Activated T-cell treated with anti-CD3 and anti-CD28 coated beads, Interleukin-2, amount 50 U/mL, for 72 hours (primary cell): Measurements from ENCODE around the gene PHF13. TPM values are rescaled to one million over a fixed set of nuclear protein-coding genes. Genes with fewer than 3 reads are reported as not detected.

Source experiments
- ATAC-seq, 2 donors: fragments of 150-1000 bp; cut with Tn5 transposase; replicated peaks in 1 of 2; 2 replicates each; pipeline ENCODE4 v1.10.0; 2021; ENCODE audit warnings: moderate library complexity in 2 of 2, mild to moderate bottlenecking in 1 of 2
- DNase-seq, 2 donors: peaks; one replicate each; pipeline ENCODE4 v3.0.0; 2021 to 2022; ENCODE audit warnings: mixed read lengths in 1 of 2
- H3K27ac Mint-ChIP-seq: one replicate; pipeline ENCODE4 v1.8.0; 2022; ENCODE audit warnings: mild to moderate bottlenecking, moderate library complexity, mixed read lengths
- H3K27me3 Mint-ChIP-seq: one replicate; pipeline ENCODE4 v1.8.0; 2022; ENCODE audit warnings: low read depth, mixed read lengths
- H3K36me3 Mint-ChIP-seq, 2 donors: one replicate each; pipeline ENCODE4 v1.8.0; 2022; ENCODE audit warnings: mixed read lengths in 2 of 2, mild to moderate bottlenecking in 1 of 2; ENCODE audit not compliant: insufficient read depth in 2 of 2
- H3K4me1 Mint-ChIP-seq: one replicate; pipeline ENCODE4 v1.8.0; 2022; ENCODE audit warnings: low read depth, mixed read lengths
- H3K4me3 Mint-ChIP-seq, 2 donors: one replicate each; pipeline ENCODE4 v1.8.0; 2022; ENCODE audit warnings: mild to moderate bottlenecking in 2 of 2, mixed read lengths in 2 of 2, moderate library complexity in 2 of 2
- H3K9me3 Mint-ChIP-seq, 2 donors: one replicate each; pipeline ENCODE4 v1.8.0; 2022; ENCODE audit warnings: mixed read lengths in 2 of 2
- total RNA-seq, 2 donors: library from RNA; stranded (reverse); gene quantifications; one replicate each; pipeline ENCODE4 v1.2.3, GENCODE V29; 2022

Gene PHF13
- total RNA-seq, 2 donors from 2014 or later = 16.5 to 19.3 TPM

- DNase-seq = no peak
- H3K36me3 Mint-ChIP-seq = peaks cover 0 to 1% of the 10 kb centered on the region in 2 donors
- peak overlapping the region; percentile 92 for H3K27ac Mint-ChIP-seq
- no peak for ATAC-seq
- H3K27me3 Mint-ChIP-seq = no peaks in the 10 kb centered on the region
- peaks cover 44% of the 10 kb centered on the region for H3K4me1 Mint-ChIP-seq
- H3K4me3 Mint-ChIP-seq = peak overlapping the region; percentile 96 to 98
- no peaks in the 10 kb centered on the region for H3K9me3 Mint-ChIP-seq
Measured at GRCh38 chr1:6580593-6581409, 32.7 kb upstream of the PHF13 start.

- Mint-ChIP-seq H3K9me3 (no peaks in the 10 kb centered on the region), H3K36me3 (peaks cover 0 to 1% of the 10 kb centered on the region in 2 donors), H3K4me3 (peak overlapping the region; percentile 96 to 98), H3K4me1 (peaks cover 44% of the 10 kb centered on the region), H3K27ac (no peak overlapping the region), H3K27me3 (no peaks in the 10 kb centered on the region)
- ATAC-seq = no peak
- no peak for DNase-seq
Measured at GRCh38 chr1:6581561-6582305, 31.8 kb upstream of the PHF13 start.

- H3K4me3 Mint-ChIP-seq = peak overlapping the region; percentile 16 to 56
- peaks cover 0 to 1% of the 10 kb centered on the region in 2 donors for H3K36me3 Mint-ChIP-seq
- peak overlapping the region; percentile 20 for H3K27ac Mint-ChIP-seq
- no peaks in the 10 kb centered on the region for H3K27me3 Mint-ChIP-seq
- DNase-seq = no peak
- H3K4me1 Mint-ChIP-seq = peaks cover 44% of the 10 kb centered on the region
- H3K9me3 Mint-ChIP-seq = no peaks in the 10 kb centered on the region
- ATAC-seq = no peak
Measured at GRCh38 chr1:6582370-6582769, 31.2 kb upstream of the PHF13 start.

- Mint-ChIP-seq H3K4me3 (no peak overlapping the region), H3K27me3 (no peaks in the 10 kb centered on the region), H3K4me1 (peaks cover 36% of the 10 kb centered on the region), H3K36me3 (peaks cover 0 to 1% of the 10 kb centered on the region in 2 donors), H3K27ac (no peak overlapping the region), H3K9me3 (no peaks in the 10 kb centered on the region)
- DNase-seq (no peak), ATAC-seq (no peak)
Measured at GRCh38 chr1:6584126-6585080, 29.1 kb upstream of the PHF13 start.

GRCh38 chr1:6585081-6585722 lies 28.3 kb upstream of the PHF13 start:
- Mint-ChIP-seq H3K36me3 (peaks cover 0 to 1% of the 10 kb centered on the region in 2 donors), H3K4me1 (peaks cover 32% of the 10 kb centered on the region), H3K9me3 (no peaks in the 10 kb centered on the region), H3K27me3 (no peaks in the 10 kb centered on the region), H3K4me3 (no peak overlapping the region), H3K27ac (no peak overlapping the region)
- ATAC-seq (no peak), DNase-seq (no peak)

- no peaks in the 10 kb centered on the region for H3K27me3 Mint-ChIP-seq
- ATAC-seq = no peak
Measured at GRCh38 chr1:6585841-6586240, 27.7 kb upstream of the PHF13 start.

GRCh38 chr1:6586404-6586816 lies 27.1 kb upstream of the PHF13 start:
- Mint-ChIP-seq H3K27me3 (no peaks in the 10 kb centered on the region), H3K4me3 (no peak overlapping the region), H3K4me1 (peaks cover 22% of the 10 kb centered on the region), H3K27ac (no peak overlapping the region), H3K36me3 (no peaks in the 10 kb centered on the region), H3K9me3 (no peaks in the 10 kb centered on the region)
- no peak for ATAC-seq
- DNase-seq = no peak

More at GRCh38 chr1:6585841-6586240, 27.7 kb upstream of the PHF13 start:
- H3K9me3 Mint-ChIP-seq = no peaks in the 10 kb centered on the region
- H3K4me3 Mint-ChIP-seq = no peak overlapping the region
- no peak overlapping the region for H3K27ac Mint-ChIP-seq
- peaks cover 27% of the 10 kb centered on the region for H3K4me1 Mint-ChIP-seq
- H3K36me3 Mint-ChIP-seq = peaks cover 0 to under 1% of the 10 kb centered on the region in 2 donors
- DNase-seq = no peak

- Mint-ChIP-seq H3K27ac (no peak overlapping the region), H3K4me1 (peaks cover 12% of the 10 kb centered on the region), H3K4me3 (no peak overlapping the region), H3K27me3 (no peaks in the 10 kb centered on the region), H3K36me3 (no peaks in the 10 kb centered on the region), H3K9me3 (no peaks in the 10 kb centered on the region)
- ATAC-seq = peak in 1 of 2 donors; percentile 8
- DNase-seq = no peak
Measured at GRCh38 chr1:6587261-6588005, 26.1 kb upstream of the PHF13 start.

- Mint-ChIP-seq H3K36me3 (no peaks in the 10 kb centered on the region), H3K4me3 (no peak overlapping the region), H3K27ac (no peak overlapping the region), H3K9me3 (no peaks in the 10 kb centered on the region), H3K4me1 (peaks cover 10% of the 10 kb centered on the region), H3K27me3 (no peaks in the 10 kb centered on the region)
- DNase-seq (no peak), ATAC-seq (no peak)
Measured at GRCh38 chr1:6588128-6588892, 25.2 kb upstream of the PHF13 start.

GRCh38 chr1:6588893-6589520 lies 24.5 kb upstream of the PHF13 start:
- no peaks in the 10 kb centered on the region for H3K9me3 Mint-ChIP-seq

GRCh38 chr1:6590046-6590445 lies 23.5 kb upstream of the PHF13 start:
- H3K36me3 Mint-ChIP-seq = no peaks in the 10 kb centered on the region
- no peaks in the 10 kb centered on the region for H3K9me3 Mint-ChIP-seq
- H3K27ac Mint-ChIP-seq = no peak overlapping the region
- ATAC-seq (no peak), DNase-seq (no peak)
- H3K4me3 Mint-ChIP-seq = no peak overlapping the region
- peaks cover under 1% of the 10 kb centered on the region for H3K4me1 Mint-ChIP-seq
- H3K27me3 Mint-ChIP-seq = no peaks in the 10 kb centered on the region

More at GRCh38 chr1:6588893-6589520, 24.5 kb upstream of the PHF13 start:
- Mint-ChIP-seq H3K4me3 (no peak overlapping the region), H3K27ac (no peak overlapping the region), H3K36me3 (no peaks in the 10 kb centered on the region), H3K27me3 (no peaks in the 10 kb centered on the region), H3K4me1 (peaks cover 10% of the 10 kb centered on the region)
- no peak for ATAC-seq
- no peak for DNase-seq
